ENCODE data around the gene IL1B. TPM values are rescaled to one million over a fixed set of nuclear protein-coding genes. Genes with fewer than 3 reads are reported as not detected.

IL1B gene
- total and polyA plus RNA-seq, 2 donors (not counting 1 experiment from before 2014, with no cell fraction given) = 0.20 to 13.1 TPM

Other genes starting within 250 kb of the IL1B start
- 54.9 and 57.1 TPM in 2 replicates for gene SLC20A1, start 190.8 kb downstream of the IL1B start, total RNA-seq
- 16.1 and 43.1 TPM in 2 replicates for gene SLC20A1, start 190.8 kb downstream of the IL1B start, polyA plus RNA-seq
- 2.0 and 10.3 TPM in 2 replicates for gene NT5DC4, start 115.8 kb downstream of the IL1B start, total RNA-seq
- gene NT5DC4, start 115.8 kb downstream of the IL1B start, polyA plus RNA-seq = not detected in 2 replicates
- 0.25 TPM in 1 of 2 replicates, not detected in the other for gene CKAP2L, start 72.2 kb downstream of the IL1B start, total RNA-seq
- 0.01 and 0.10 TPM in 2 replicates for gene CKAP2L, start 72.2 kb downstream of the IL1B start, polyA plus RNA-seq
- gene IL1A, start 52.3 kb downstream of the IL1B start, total RNA-seq = 0.19 TPM in 1 of 2 replicates, not detected in the other
- 0.06 and 0.15 TPM in 2 replicates for gene IL1A, start 52.3 kb downstream of the IL1B start, polyA plus RNA-seq
- gene IL37, start 74.4 kb upstream of the IL1B start, total RNA-seq = 0.79 TPM in 1 of 2 replicates, not detected in the other
- gene IL37, start 74.4 kb upstream of the IL1B start, polyA plus RNA-seq = not detected in 2 replicates
- gene IL36G, start 141.2 kb upstream of the IL1B start, total RNA-seq = not detected in 2 replicates
- gene IL36G, start 141.2 kb upstream of the IL1B start, polyA plus RNA-seq = not detected in 2 replicates
- gene IL36A, start 168.7 kb upstream of the IL1B start, total RNA-seq = not detected in 2 replicates
- not detected in 2 replicates for gene IL36A, start 168.7 kb upstream of the IL1B start, polyA plus RNA-seq
- gene IL36B, start 216.1 kb upstream of the IL1B start, total RNA-seq = not detected in 2 replicates
- gene IL36B, start 216.1 kb upstream of the IL1B start, polyA plus RNA-seq = not detected in 2 replicates
- not detected in 2 replicates for gene IL36RN, start 222.4 kb upstream of the IL1B start, total RNA-seq
- gene IL36RN, start 222.4 kb upstream of the IL1B start, polyA plus RNA-seq = not detected in 2 replicates
- not detected in 2 replicates for gene IL1F10, start 231.2 kb upstream of the IL1B start, total RNA-seq
- gene IL1F10, start 231.2 kb upstream of the IL1B start, polyA plus RNA-seq = not detected in 2 replicates